ENCODE data around the gene MYO7B. TPM values are rescaled to one million over a fixed set of nuclear protein-coding genes. Genes with fewer than 3 reads are reported as not detected.
A peak's percentile ranks its signal among the peaks of the same experiment; 100 is the strongest.
"Not testable (repeated sequence)": the region's sequence is repeated elsewhere in the genome, so short reads cannot be mapped to it uniquely, and the experiment has no call there.

The MYO7B gene
- total RNA-seq, 1 experiment from 2014 or later, result 1.2 TPM

GRCh38 chr2:127566139-127566417, 30.6 kb downstream of the MYO7B start:
- H3K4me1 ChIP-seq (replicated peaks), result peaks cover 14% of the 10 kb centered on the region
- DNase-seq (ENCODE audit: low read depth in 1 of 2, low spot score in 2 of 2), result no peak
- H3K27me3 ChIP-seq (replicated peaks), result no peaks in the 10 kb centered on the region
- H3K4me3 ChIP-seq, result no peak overlapping the region
- H3K27ac ChIP-seq, result no peak overlapping the region
- H3K9me3 ChIP-seq (replicated peaks), result no peaks in the 10 kb centered on the region
- no peaks in the 10 kb centered on the region for H3K36me3 ChIP-seq

- Histone ChIP-seq H3K9me3 (replicated peaks) (no peaks in the 10 kb centered on the region), H3K27me3 (replicated peaks) (no peaks in the 10 kb centered on the region), H3K27ac (no peak overlapping the region), H3K4me3 (no peak overlapping the region), H3K4me1 (replicated peaks) (peaks cover 14% of the 10 kb centered on the region), H3K36me3 (no peaks in the 10 kb centered on the region)
- DNase-seq (ENCODE audit: low read depth in 1 of 2, low spot score in 2 of 2), result peak in 1 of 2 experiments; percentile 36
Measured at GRCh38 chr2:127566576-127566975, 31.1 kb downstream of the MYO7B start.

GRCh38 chr2:127567351-127567854, 31.9 kb downstream of the MYO7B start:
- DNase-seq (ENCODE audit: low read depth in 1 of 2, low spot score in 2 of 2), result peak in 1 of 2 experiments; percentile 33
- H3K36me3 ChIP-seq, result no peaks in the 10 kb centered on the region
- no peak overlapping the region for H3K4me3 ChIP-seq
- no peaks in the 10 kb centered on the region for H3K27me3 ChIP-seq (replicated peaks)
- H3K4me1 ChIP-seq (replicated peaks), result peaks cover 14% of the 10 kb centered on the region
- no peaks in the 10 kb centered on the region for H3K9me3 ChIP-seq (replicated peaks)
- H3K27ac ChIP-seq, result no peak overlapping the region

- Histone ChIP-seq H3K9me3 (replicated peaks) (no peaks in the 10 kb centered on the region), H3K4me3 (no peak overlapping the region), H3K27me3 (replicated peaks) (no peaks in the 10 kb centered on the region), H3K36me3 (no peaks in the 10 kb centered on the region), H3K27ac (no peak overlapping the region), H3K4me1 (replicated peaks) (peaks cover 14% of the 10 kb centered on the region)
- DNase-seq (ENCODE audit: low read depth in 1 of 2, low spot score in 2 of 2), result peak in 1 of 2 experiments; percentile 22
Measured at GRCh38 chr2:127568128-127568527, 32.6 kb downstream of the MYO7B start.

- H3K27ac ChIP-seq, result no peak overlapping the region
- H3K36me3 ChIP-seq, result no peaks in the 10 kb centered on the region
- H3K9me3 ChIP-seq (replicated peaks), result no peaks in the 10 kb centered on the region
- peaks cover 14% of the 10 kb centered on the region for H3K4me1 ChIP-seq (replicated peaks)
- no peak overlapping the region for H3K4me3 ChIP-seq
- no peak for DNase-seq (ENCODE audit: low read depth in 1 of 2, low spot score in 2 of 2)
- no peaks in the 10 kb centered on the region for H3K27me3 ChIP-seq (replicated peaks)
Measured at GRCh38 chr2:127569666-127570065, 34.2 kb downstream of the MYO7B start.

- Histone ChIP-seq H3K9me3 (replicated peaks) (no peaks in the 10 kb centered on the region), H3K27me3 (replicated peaks) (no peaks in the 10 kb centered on the region), H3K27ac (no peak overlapping the region), H3K4me3 (no peak overlapping the region), H3K4me1 (replicated peaks) (peaks cover 14% of the 10 kb centered on the region), H3K36me3 (no peaks in the 10 kb centered on the region)
- DNase-seq (ENCODE audit: low read depth in 1 of 2, low spot score in 2 of 2), result peak in 1 of 2 experiments; percentile 34
Measured at GRCh38 chr2:127570282-127571250, 35.1 kb downstream of the MYO7B start.

GRCh38 chr2:127572352-127572751, 36.9 kb downstream of the MYO7B start:
- not testable (repeated sequence) for H3K27me3 ChIP-seq (replicated peaks); DNase-seq (ENCODE audit: low read depth in 1 of 2, low spot score in 2 of 2); H3K27ac ChIP-seq; H3K9me3 ChIP-seq (replicated peaks); H3K4me3 ChIP-seq; H3K36me3 ChIP-seq
- peaks cover 14% of the 10 kb centered on the region for H3K4me1 ChIP-seq (replicated peaks)

- peaks cover 14% of the 10 kb centered on the region for H3K4me1 ChIP-seq (replicated peaks)
- H3K27ac ChIP-seq, result no peak overlapping the region
- no peak for DNase-seq (ENCODE audit: low read depth in 1 of 2, low spot score in 2 of 2)
- no peaks in the 10 kb centered on the region for H3K9me3 ChIP-seq (replicated peaks)
- H3K27me3 ChIP-seq (replicated peaks), result no peaks in the 10 kb centered on the region
- H3K36me3 ChIP-seq, result no peaks in the 10 kb centered on the region
- H3K4me3 ChIP-seq, result no peak overlapping the region
Measured at GRCh38 chr2:127572841-127573240, 37.4 kb downstream of the MYO7B start.

GRCh38 chr2:127573298-127573697, 37.8 kb downstream of the MYO7B start:
- Histone ChIP-seq H3K4me3 (no peak overlapping the region), H3K36me3 (no peaks in the 10 kb centered on the region), H3K27ac (no peak overlapping the region), H3K27me3 (replicated peaks) (no peaks in the 10 kb centered on the region), H3K4me1 (replicated peaks) (peaks cover 14% of the 10 kb centered on the region), H3K9me3 (replicated peaks) (no peaks in the 10 kb centered on the region)
- peak in 1 of 2 experiments; percentile 16 for DNase-seq (ENCODE audit: low read depth in 1 of 2, low spot score in 2 of 2)

GRCh38 chr2:127573771-127574170, 38.3 kb downstream of the MYO7B start:
- no peaks in the 10 kb centered on the region for H3K9me3 ChIP-seq (replicated peaks)
- H3K36me3 ChIP-seq, result no peaks in the 10 kb centered on the region
- peaks cover 14% of the 10 kb centered on the region for H3K4me1 ChIP-seq (replicated peaks)
- H3K27me3 ChIP-seq (replicated peaks), result no peaks in the 10 kb centered on the region
- DNase-seq (ENCODE audit: low read depth in 1 of 2, low spot score in 2 of 2), result peak in 1 of 2 experiments; percentile 40
- H3K4me3 ChIP-seq, result no peak overlapping the region
- no peak overlapping the region for H3K27ac ChIP-seq

GRCh38 chr2:127574656-127575055, 39.2 kb downstream of the MYO7B start:
- no peaks in the 10 kb centered on the region for H3K36me3 ChIP-seq
- no peaks in the 10 kb centered on the region for H3K27me3 ChIP-seq (replicated peaks)
- H3K4me3 ChIP-seq, result no peak overlapping the region
- H3K9me3 ChIP-seq (replicated peaks), result no peaks in the 10 kb centered on the region
- DNase-seq (ENCODE audit: low read depth in 1 of 2, low spot score in 2 of 2), result no peak
- H3K27ac ChIP-seq, result no peak overlapping the region
- peaks cover 8% of the 10 kb centered on the region for H3K4me1 ChIP-seq (replicated peaks)

- no peaks in the 10 kb centered on the region for H3K27me3 ChIP-seq (replicated peaks)
- H3K4me3 ChIP-seq, result no peak overlapping the region
- H3K27ac ChIP-seq, result no peak overlapping the region
- no peaks in the 10 kb centered on the region for H3K36me3 ChIP-seq
- H3K4me1 ChIP-seq (replicated peaks), result peaks cover 7% of the 10 kb centered on the region
- no peak for DNase-seq (ENCODE audit: low read depth in 1 of 2, low spot score in 2 of 2)
- H3K9me3 ChIP-seq (replicated peaks), result no peaks in the 10 kb centered on the region
Measured at GRCh38 chr2:127575185-127575765, 39.8 kb downstream of the MYO7B start.

GRCh38 chr2:127575941-127576432, 40.5 kb downstream of the MYO7B start:
- H3K4me3 ChIP-seq, result no peak overlapping the region
- H3K36me3 ChIP-seq, result no peaks in the 10 kb centered on the region
- peaks cover under 1% of the 10 kb centered on the region for H3K4me1 ChIP-seq (replicated peaks)
- no peaks in the 10 kb centered on the region for H3K9me3 ChIP-seq (replicated peaks)
- DNase-seq (ENCODE audit: low read depth in 1 of 2, low spot score in 2 of 2), result peak in 1 of 2 experiments; percentile 7
- H3K27me3 ChIP-seq (replicated peaks), result no peaks in the 10 kb centered on the region
- H3K27ac ChIP-seq, result no peak overlapping the region
